ENCODE data around the gene CUL3.

CUL3 gene

GRCh38 chr2:224472137-224472536 is 113.0 kb downstream of the CUL3 start:
- no peak overlapping the region for H3K56ac ChIP-seq (ENCODE audit: low read length)
- no peaks in the 10 kb centered on the region for H3K4me1 ChIP-seq (ENCODE audit: control insufficient read depth, low read depth, low read length)
- no peak overlapping the region for H3K23ac ChIP-seq (ENCODE audit: low read length)
- no peaks in the 10 kb centered on the region for H3K79me1 ChIP-seq (ENCODE audit: low read length)
- H2AK5ac ChIP-seq (ENCODE audit: low read length), result no peak overlapping the region
- H2BK5ac ChIP-seq (ENCODE audit: low read length), result no peak overlapping the region
- no peak overlapping the region for H2BK120ac ChIP-seq (ENCODE audit: low read depth, low read length)
- H3K79me2 ChIP-seq (ENCODE audit: control insufficient read depth, insufficient read depth, low read length), result no peaks in the 10 kb centered on the region
- H4K8ac ChIP-seq (ENCODE audit: low read depth, low read length), result no peak overlapping the region
- H3K4me2 ChIP-seq (ENCODE audit: low read length), result no peak overlapping the region
- no peaks in the 10 kb centered on the region for H3K36me3 ChIP-seq (ENCODE audit: control insufficient read depth, insufficient read depth, low read length)
- H3K4ac ChIP-seq (ENCODE audit: low read depth, low read length), result no peak overlapping the region
- no peak overlapping the region for H2BK15ac ChIP-seq (replicated peaks; ENCODE audit: low read depth)
- no peak overlapping the region for H3K9ac ChIP-seq (ENCODE audit: low read length)
- no CpG with 5 or more reads among the region's 3 CpGs for WGBS (ENCODE audit: extremely low coverage, insufficient coverage, low lambda C conversion rate)
- no peaks in the 10 kb centered on the region for H3K27me3 ChIP-seq (ENCODE audit: insufficient read depth, low read length, poor library complexity)
- H4K5ac ChIP-seq (ENCODE audit: low read length), result no peak overlapping the region
- no peak overlapping the region for H3K27ac ChIP-seq (ENCODE audit: low read depth, low read length)
- DNase-seq, result no peak
- no peak overlapping the region for H3K18ac ChIP-seq (ENCODE audit: low read length)
- H3K4me3 ChIP-seq (ENCODE audit: low read length), result no peak overlapping the region

GRCh38 chr2:224469374-224469964 is 115.7 kb downstream of the CUL3 start:
- Histone ChIP-seq H2BK5ac (ENCODE audit: low read length) (no peak overlapping the region), H3K18ac (ENCODE audit: low read length) (no peak overlapping the region), H3K9ac (ENCODE audit: low read length) (no peak overlapping the region), H2BK120ac (ENCODE audit: low read depth, low read length) (no peak overlapping the region), H3K4me3 (ENCODE audit: low read length) (no peak overlapping the region), H4K5ac (ENCODE audit: low read length) (no peak overlapping the region), H4K8ac (ENCODE audit: low read depth, low read length) (no peak overlapping the region), H3K56ac (ENCODE audit: low read length) (no peak overlapping the region), H3K79me1 (ENCODE audit: low read length) (no peaks in the 10 kb centered on the region), H3K79me2 (ENCODE audit: control insufficient read depth, insufficient read depth, low read length) (no peaks in the 10 kb centered on the region), H3K4me1 (ENCODE audit: control insufficient read depth, low read depth, low read length) (no peaks in the 10 kb centered on the region), H3K4ac (ENCODE audit: low read depth, low read length) (no peak overlapping the region), H3K36me3 (ENCODE audit: control insufficient read depth, insufficient read depth, low read length) (no peaks in the 10 kb centered on the region), H2BK15ac (replicated peaks; ENCODE audit: low read depth) (no peak overlapping the region), H3K27ac (ENCODE audit: low read depth, low read length) (no peak overlapping the region), H3K27me3 (ENCODE audit: insufficient read depth, low read length, poor library complexity) (no peaks in the 10 kb centered on the region), H3K4me2 (ENCODE audit: low read length) (no peak overlapping the region), H2AK5ac (ENCODE audit: low read length) (no peak overlapping the region), H3K23ac (ENCODE audit: low read length) (no peak overlapping the region)
- DNase-seq, result peak; percentile 53
- no CpG with 5 or more reads among the region's 9 CpGs for WGBS (ENCODE audit: extremely low coverage, insufficient coverage, low lambda C conversion rate)

- H3K4me3 ChIP-seq (ENCODE audit: low read length), result no peak overlapping the region
- no peaks in the 10 kb centered on the region for H3K27me3 ChIP-seq (ENCODE audit: insufficient read depth, low read length, poor library complexity)
- peak; percentile 12 for DNase-seq
- H2AK5ac ChIP-seq (ENCODE audit: low read length), result no peak overlapping the region
- no peaks in the 10 kb centered on the region for H3K79me1 ChIP-seq (ENCODE audit: low read length)
- H3K4me1 ChIP-seq (ENCODE audit: control insufficient read depth, low read depth, low read length), result no peaks in the 10 kb centered on the region
- no peak overlapping the region for H3K56ac ChIP-seq (ENCODE audit: low read length)
- no CpG with 5 or more reads among the region's 3 CpGs for WGBS (ENCODE audit: extremely low coverage, insufficient coverage, low lambda C conversion rate)
- no peak overlapping the region for H2BK15ac ChIP-seq (replicated peaks; ENCODE audit: low read depth)
- no peak overlapping the region for H4K8ac ChIP-seq (ENCODE audit: low read depth, low read length)
- H3K23ac ChIP-seq (ENCODE audit: low read length), result no peak overlapping the region
- no peak overlapping the region for H3K4ac ChIP-seq (ENCODE audit: low read depth, low read length)
- no peak overlapping the region for H2BK5ac ChIP-seq (ENCODE audit: low read length)
- H3K9ac ChIP-seq (ENCODE audit: low read length), result no peak overlapping the region
- H3K18ac ChIP-seq (ENCODE audit: low read length), result no peak overlapping the region
- H3K79me2 ChIP-seq (ENCODE audit: control insufficient read depth, insufficient read depth, low read length), result no peaks in the 10 kb centered on the region
- no peaks in the 10 kb centered on the region for H3K36me3 ChIP-seq (ENCODE audit: control insufficient read depth, insufficient read depth, low read length)
- no peak overlapping the region for H3K4me2 ChIP-seq (ENCODE audit: low read length)
- H2BK120ac ChIP-seq (ENCODE audit: low read depth, low read length), result no peak overlapping the region
- H4K5ac ChIP-seq (ENCODE audit: low read length), result no peak overlapping the region
- no peak overlapping the region for H3K27ac ChIP-seq (ENCODE audit: low read depth, low read length)
Measured at GRCh38 chr2:224466304-224466895, 118.8 kb downstream of the CUL3 start.

GRCh38 chr2:224461391-224461790 is 123.8 kb downstream of the CUL3 start:
- Histone ChIP-seq H3K56ac (ENCODE audit: low read length) (no peak overlapping the region), H3K4me3 (ENCODE audit: low read length) (no peak overlapping the region), H2BK15ac (replicated peaks; ENCODE audit: low read depth) (no peak overlapping the region), H3K18ac (ENCODE audit: low read length) (no peak overlapping the region), H2AK5ac (ENCODE audit: low read length) (no peak overlapping the region), H4K5ac (ENCODE audit: low read length) (no peak overlapping the region), H3K27me3 (ENCODE audit: insufficient read depth, low read length, poor library complexity) (no peaks in the 10 kb centered on the region), H2BK120ac (ENCODE audit: low read depth, low read length) (no peak overlapping the region), H3K27ac (ENCODE audit: low read depth, low read length) (no peak overlapping the region), H3K23ac (ENCODE audit: low read length) (no peak overlapping the region), H3K9ac (ENCODE audit: low read length) (no peak overlapping the region), H4K8ac (ENCODE audit: low read depth, low read length) (no peak overlapping the region), H3K4me2 (ENCODE audit: low read length) (no peak overlapping the region), H3K79me2 (ENCODE audit: control insufficient read depth, insufficient read depth, low read length) (no peaks in the 10 kb centered on the region), H3K36me3 (ENCODE audit: control insufficient read depth, insufficient read depth, low read length) (no peaks in the 10 kb centered on the region), H2BK5ac (ENCODE audit: low read length) (no peak overlapping the region), H3K4ac (ENCODE audit: low read depth, low read length) (no peak overlapping the region), H3K79me1 (ENCODE audit: low read length) (no peaks in the 10 kb centered on the region), H3K4me1 (ENCODE audit: control insufficient read depth, low read depth, low read length) (no peaks in the 10 kb centered on the region)
- WGBS (ENCODE audit: extremely low coverage, insufficient coverage, low lambda C conversion rate), result no CpG with 5 or more reads among the region's 1 CpG
- DNase-seq, result no peak

GRCh38 chr2:224457408-224458096 is 127.6 kb downstream of the CUL3 start:
- H3K18ac ChIP-seq (ENCODE audit: low read length), result no peak overlapping the region
- H2BK120ac ChIP-seq (ENCODE audit: low read depth, low read length), result no peak overlapping the region
- H4K8ac ChIP-seq (ENCODE audit: low read depth, low read length), result no peak overlapping the region
- H3K79me2 ChIP-seq (ENCODE audit: control insufficient read depth, insufficient read depth, low read length), result no peaks in the 10 kb centered on the region
- no peaks in the 10 kb centered on the region for H3K4me1 ChIP-seq (ENCODE audit: control insufficient read depth, low read depth, low read length)
- H2BK15ac ChIP-seq (replicated peaks; ENCODE audit: low read depth), result no peak overlapping the region
- no peak overlapping the region for H3K9ac ChIP-seq (ENCODE audit: low read length)
- no peak overlapping the region for H3K4me3 ChIP-seq (ENCODE audit: low read length)
- H3K4ac ChIP-seq (ENCODE audit: low read depth, low read length), result no peak overlapping the region
- H3K79me1 ChIP-seq (ENCODE audit: low read length), result no peaks in the 10 kb centered on the region
- H3K27me3 ChIP-seq (ENCODE audit: insufficient read depth, low read length, poor library complexity), result no peaks in the 10 kb centered on the region
- H2BK5ac ChIP-seq (ENCODE audit: low read length), result no peak overlapping the region
- no peak overlapping the region for H3K4me2 ChIP-seq (ENCODE audit: low read length)
- H3K36me3 ChIP-seq (ENCODE audit: control insufficient read depth, insufficient read depth, low read length), result no peaks in the 10 kb centered on the region
- WGBS (ENCODE audit: extremely low coverage, insufficient coverage, low lambda C conversion rate), result no CpG with 5 or more reads among the region's 10 CpGs
- H2AK5ac ChIP-seq (ENCODE audit: low read length), result no peak overlapping the region
- H3K27ac ChIP-seq (ENCODE audit: low read depth, low read length), result no peak overlapping the region
- H3K56ac ChIP-seq (ENCODE audit: low read length), result no peak overlapping the region
- DNase-seq, result no peak
- no peak overlapping the region for H4K5ac ChIP-seq (ENCODE audit: low read length)
- no peak overlapping the region for H3K23ac ChIP-seq (ENCODE audit: low read length)

Data from mesendoderm (in vitro differentiated cells).